HG02870 (cell line): ENCODE measurements around the gene PSMD3.

Experiments used
- ATAC-seq: cut with Tn5 transposase; IDR thresholded peaks from one replicate; pipeline ENCODE4 v1.9.1; 2021; ENCODE audit warnings: mild to moderate bottlenecking, moderate library complexity; ENCODE audit not compliant: unreplicated experiment

PSMD3 gene

DNA sequence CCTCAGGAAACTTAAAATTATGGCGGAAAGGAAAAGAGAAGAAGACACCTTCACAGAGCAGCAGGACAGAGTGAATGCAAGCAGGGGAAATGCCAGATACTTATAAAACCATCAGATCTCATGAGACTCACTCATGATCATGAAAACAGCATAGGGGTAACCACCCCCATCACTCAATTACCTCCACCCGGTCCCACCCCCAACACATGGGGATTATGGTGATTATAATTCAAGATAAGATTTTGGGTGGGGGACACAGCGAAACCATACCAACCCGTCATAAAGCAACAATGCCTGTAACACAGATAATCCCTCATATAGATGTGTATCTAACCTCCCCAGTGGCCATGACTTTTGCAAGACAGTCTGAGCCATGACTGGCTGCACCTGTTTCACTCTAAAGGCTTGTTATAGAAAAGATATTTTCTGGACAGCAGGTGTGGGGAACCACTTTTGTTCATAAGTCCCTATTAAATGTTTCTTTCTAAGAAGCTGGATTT lies 24.8 kb upstream of the PSMD3 start:
- no peak for ATAC-seq

DNA sequence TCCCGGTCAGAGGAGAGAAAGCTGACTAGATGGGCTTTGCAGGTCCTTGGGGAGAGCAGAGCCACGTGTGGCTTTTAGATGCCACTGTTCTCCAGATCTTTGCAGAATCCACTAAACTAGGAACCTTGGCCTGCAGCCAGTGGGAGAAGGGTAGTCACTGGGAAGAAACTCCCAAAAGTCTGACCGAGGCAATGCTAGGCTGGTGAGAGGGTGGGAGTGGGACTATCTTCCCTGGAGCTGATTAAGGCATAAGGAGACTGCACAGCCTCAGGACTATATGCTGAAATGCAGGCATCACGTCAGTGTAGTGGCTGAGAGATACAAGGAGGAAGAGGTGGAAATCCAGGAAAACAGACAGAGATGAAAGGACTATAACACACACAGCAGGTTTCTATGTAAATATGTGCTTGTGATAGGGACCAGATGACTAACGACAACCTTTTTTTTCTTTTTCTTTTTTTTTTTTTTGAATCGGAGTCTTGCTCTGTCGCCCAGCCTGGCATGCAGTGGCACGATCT lies 20.0 kb upstream of the PSMD3 start:
- ATAC-seq = no peak

DNA sequence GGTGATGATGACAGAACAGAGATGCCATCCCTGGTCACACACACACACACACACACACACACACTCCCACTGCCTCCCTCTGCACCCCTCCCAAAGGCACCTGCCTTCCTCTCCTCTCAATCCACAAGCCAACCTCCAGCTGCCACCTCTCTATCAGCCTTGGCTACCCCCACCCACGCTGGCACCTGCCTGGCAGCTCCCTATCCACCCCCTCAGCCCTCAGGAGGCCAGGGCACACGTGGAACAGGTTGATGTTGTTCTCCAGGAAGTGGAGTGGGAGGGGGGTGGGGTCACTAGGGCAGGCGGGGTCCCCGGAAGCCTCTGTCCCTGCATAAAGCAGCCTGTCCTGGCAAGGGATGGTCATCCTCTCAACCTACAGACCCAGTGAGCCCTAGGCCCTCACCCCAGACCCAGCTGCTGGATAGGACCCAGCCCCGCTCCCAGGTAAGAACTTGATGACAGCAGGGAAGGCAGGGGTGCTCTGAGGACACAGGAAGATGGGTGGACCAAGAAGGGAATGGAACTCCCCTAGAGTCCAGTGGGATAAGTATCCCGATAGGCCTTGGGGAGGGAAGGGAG lies 17.9 kb upstream of the PSMD3 start, which contains the start of gene GSDMA:
Gene GSDMA, plus strand, starts transcription at position 363 of the 579 bp plus-strand sequence. CDS start 2,684 bp downstream, outside the sequence.
- ATAC-seq = no peak

DNA sequence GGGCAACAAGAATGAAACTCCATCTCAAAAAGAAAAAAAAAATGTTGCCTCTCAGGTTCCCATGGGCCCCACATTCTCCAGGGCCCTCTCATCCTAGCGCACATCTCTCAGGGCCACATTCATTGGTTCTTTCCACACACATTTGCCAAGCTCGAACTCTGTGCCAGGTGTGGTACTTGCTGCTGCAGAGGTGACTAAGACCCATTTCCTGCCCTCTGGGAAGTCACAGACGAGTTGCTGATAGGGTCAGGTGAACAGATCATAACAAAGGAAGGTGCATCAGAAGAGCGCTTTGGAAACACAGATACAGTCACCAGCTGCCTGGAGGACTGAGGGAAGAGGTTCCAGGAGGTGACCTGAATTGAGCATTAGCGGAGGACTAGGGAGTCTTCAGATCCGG lies 16.8 kb upstream of the PSMD3 start:
- ATAC-seq = no peak

DNA sequence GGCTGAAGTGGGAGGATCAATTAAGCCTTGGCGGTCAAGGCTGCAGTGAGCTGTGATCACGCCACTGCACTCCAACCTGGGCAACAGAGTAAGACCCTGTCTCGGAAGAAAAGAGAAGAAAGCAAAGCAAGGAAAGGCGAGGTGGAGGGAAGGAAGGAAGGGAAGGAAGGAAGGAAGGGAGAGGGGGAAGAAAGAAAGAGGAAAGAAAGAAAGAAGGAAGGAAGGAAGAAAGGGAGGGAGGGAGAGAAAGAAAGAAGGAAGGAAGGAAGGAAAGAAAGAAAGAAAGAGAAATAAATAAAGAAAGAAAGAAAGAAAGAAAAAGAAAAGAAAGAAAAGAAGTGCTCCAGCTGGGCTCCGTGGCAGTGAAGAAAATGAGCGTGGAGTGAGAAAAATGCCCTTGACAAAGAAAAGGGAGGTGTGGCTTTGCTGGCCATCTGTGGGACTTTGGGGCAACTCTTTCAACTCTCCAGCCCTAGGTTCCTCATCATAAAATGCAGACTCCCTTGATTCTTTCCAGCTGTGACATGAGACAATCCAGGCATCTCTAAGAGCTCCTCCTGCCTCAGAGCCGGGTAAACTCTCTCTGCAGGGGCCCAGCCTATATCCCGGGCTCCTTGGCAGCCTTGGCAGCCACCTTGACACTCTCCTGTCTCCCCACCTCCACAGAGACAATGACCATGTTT lies 15.4 kb upstream of the PSMD3 start:
- no peak for ATAC-seq

DNA sequence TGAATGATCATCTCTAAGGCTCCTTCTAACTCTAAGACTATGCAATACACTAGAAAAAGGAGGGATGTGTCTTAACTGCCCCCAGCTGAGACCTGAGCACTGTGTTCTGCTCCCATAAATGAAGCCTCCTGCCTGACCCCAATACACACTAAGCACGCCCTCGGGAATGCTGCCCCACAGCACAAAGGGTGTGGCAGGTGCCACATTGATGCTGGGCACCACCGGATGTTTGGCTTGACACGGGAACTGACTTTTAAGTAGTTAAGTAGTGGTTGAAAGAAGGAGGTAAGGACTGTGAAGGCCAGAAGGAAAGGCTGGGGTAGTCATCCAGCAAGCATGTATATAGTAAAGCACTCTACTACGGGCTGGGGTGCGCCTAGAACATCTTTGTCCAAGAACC lies 13.8 kb upstream of the PSMD3 start:
- ATAC-seq = no peak

DNA sequence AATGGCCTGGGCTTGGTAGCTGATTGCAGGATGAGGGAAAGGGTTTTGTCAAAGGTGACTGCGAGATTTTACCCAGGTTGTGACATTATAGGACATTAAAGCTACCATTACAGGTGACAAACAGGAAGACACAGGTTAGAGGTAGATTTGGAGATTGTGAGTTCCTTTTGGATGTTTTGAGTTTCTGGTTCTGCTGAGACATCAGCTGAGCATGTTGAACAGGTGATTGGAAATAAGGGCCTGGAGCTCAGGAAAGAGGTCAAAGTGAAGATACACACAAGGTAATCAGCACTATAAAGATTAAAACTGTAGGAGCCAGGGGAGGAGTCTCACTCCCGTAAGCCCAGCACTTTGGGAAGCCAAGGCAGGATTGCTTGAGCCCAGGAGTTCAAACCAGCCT lies 11.8 kb upstream of the PSMD3 start:
- no peak for ATAC-seq

DNA sequence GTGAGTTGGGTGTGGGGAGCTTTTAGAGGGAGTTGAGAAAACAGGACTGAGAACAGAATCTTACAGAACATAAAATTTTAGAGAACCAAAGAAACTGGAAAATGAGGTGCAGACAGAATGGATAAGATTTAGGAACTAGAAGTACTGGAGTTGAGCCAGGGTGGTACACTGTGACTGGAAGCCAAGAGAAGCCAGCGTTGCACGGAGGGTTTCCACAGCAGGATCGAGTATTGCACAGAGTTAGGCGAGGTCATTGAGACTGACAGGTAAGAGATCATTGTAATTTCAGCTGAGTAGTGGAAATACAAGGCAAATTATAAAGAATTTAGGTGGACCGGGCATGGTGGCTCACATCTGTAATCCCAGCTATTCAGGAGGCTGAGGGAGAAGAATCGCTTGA lies 11.2 kb upstream of the PSMD3 start:
- ATAC-seq = no peak

DNA sequence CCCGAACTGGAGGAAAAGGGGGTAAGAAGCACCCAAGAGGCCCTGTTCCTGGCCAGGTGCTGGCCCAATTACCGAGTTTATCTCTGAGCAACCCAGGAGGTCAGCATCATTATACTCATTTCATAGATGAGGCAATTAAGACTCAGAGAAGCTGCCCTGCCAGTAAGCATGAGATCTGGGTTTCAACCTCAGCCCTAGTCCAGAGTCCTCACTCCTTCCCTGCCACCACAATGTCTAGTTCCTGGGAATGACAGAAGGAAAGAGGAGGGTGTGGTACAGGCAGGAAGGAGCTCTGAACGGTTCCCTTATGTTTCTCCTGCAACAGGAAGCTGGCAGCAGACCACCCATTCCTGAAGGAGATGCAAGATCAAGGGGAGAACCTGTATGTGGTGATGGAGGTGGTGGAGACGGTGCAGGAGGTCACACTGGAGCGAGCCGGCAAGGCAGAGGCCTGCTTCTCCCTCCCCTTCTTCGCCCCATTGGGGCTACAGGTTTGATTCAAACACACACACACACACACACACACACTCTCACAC lies 10.4 kb upstream of the PSMD3 start:
- ATAC-seq = no peak

DNA sequence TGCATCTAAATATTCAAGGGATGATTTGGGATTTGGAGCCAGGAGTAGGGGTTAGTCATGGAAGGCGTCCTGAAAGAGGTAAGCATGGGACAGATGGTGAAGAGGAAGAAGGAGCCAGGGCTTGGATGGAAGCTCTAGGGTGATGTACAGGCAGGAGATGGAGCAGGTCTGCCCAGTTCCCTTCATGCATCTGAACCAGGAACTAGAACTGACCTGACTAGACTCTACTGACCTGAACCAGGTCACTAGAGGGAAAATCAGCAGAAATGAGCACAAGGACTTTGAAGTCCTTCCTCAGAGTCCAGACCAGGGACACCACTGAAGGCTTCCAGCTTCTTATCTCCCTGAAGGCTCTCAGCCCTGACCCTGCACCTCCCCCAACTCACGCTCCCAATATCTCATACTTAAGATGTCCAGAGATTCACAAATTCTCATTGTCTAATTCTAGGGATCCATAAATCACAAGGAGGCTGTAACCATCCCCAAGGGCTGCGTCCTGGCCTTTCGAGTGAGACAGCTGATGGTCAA lies 9.5 kb upstream of the PSMD3 start:
- ATAC-seq = no peak

DNA sequence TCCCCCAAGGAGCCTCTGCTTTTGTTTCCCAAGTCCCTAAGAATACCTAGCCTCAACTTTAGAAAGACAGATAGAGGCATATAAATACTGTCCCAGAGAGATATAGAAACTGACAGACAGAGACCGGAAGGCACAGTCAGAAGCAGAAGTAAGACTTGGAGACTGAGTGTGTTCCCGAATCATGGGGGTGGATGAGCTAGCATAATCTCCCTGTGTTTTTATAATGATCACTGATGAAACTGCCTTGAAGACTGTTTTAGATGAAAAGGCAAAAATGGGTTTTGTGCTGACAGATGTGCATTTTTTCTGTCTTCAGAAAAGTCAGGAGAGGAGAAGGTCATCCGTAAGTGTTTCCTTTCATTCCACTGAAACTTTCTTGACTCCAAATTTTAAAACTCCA lies 8.3 kb upstream of the PSMD3 start:
- no peak for ATAC-seq

DNA sequence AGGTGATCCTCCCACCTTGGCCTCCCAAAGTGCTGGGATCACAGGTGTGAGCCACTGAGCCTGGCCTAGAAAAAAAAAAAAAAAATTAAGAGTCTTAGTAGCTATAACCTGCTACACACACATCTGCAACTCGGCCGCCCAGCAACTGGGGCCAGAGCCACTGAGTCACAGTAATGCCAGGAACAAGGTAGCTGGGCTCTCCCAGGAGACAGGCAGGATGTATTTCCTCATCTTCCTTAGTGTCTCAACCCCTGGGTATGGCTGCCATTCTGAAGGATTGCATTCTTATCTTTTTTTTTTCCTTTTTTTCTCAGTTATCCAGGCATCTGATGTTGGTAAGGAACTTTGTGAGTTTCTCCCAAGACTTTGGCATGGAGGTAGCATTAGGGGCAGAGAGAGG lies 7.1 kb upstream of the PSMD3 start:
- no peak for ATAC-seq

DNA sequence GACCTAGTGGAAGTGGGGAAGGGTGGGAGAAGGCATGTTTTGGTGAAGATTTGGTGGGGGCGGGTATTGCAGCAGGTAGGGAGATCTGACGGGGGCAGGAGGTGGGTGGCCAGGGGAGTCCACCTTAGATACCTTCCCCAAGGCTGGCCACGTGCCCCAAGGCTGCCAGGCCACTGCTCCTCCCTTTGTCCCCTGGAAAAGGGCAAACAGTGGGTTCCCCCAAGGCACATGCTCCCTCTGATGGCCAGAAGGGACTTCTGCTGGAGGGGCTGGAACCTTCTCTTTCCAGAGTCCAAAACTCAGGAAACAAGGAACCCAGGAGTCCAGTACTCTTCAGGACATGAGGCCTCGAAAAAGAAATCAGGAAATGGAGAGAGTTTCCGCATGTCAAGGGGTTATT lies 6.2 kb upstream of the PSMD3 start:
- no peak for ATAC-seq

DNA sequence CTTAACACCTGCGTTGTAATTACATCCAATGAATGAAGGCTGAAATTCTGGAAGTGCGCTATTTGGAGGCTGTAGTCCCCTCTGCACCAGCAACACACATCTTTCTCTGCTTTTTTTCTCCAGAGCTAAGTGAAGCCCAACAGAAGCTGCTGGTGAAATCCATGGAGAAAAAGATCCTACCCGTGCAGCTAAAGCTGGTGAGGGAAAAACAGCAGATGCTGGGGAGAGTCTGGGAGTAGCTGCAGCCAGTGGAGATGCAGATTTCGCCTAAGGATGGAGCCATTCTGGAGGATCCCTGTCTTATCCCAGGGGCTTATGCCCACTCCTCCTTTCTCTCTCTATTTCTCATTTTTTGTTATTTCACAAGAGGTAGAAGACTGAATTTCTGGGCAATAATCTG lies 4.8 kb upstream of the PSMD3 start:
- no peak for ATAC-seq

DNA sequence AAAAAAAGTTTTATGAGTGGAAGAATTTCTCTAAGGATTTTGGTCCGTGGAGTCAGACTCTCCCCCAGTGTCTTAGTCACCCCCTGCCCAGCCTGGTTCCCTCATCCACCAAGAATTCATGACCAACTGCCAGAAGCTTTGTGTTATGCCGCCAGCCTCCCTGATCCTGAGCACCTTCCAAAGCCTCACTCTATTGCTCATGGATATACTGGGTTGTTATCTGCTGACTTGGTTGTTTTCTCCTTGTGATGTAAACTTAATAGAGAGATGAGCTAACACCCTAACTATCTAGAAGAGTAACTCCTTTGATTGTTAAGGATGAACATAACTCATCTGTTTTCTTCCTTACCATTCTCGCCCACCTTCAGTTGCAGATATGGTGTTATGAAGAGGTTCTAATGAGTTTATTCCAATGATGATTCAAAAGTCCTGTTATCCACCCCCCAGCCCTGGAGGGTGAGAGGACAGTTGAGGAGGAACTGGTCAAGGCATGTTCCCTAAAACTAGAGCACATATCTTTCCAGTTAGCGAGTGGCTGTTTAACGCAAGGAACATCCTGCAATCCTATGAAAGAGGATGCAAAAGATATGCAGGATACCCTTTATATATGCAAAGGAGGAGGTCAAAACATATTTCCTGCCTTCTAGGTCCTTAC lies 1.5 kb upstream of the PSMD3 start:
- no peak for ATAC-seq

DNA sequence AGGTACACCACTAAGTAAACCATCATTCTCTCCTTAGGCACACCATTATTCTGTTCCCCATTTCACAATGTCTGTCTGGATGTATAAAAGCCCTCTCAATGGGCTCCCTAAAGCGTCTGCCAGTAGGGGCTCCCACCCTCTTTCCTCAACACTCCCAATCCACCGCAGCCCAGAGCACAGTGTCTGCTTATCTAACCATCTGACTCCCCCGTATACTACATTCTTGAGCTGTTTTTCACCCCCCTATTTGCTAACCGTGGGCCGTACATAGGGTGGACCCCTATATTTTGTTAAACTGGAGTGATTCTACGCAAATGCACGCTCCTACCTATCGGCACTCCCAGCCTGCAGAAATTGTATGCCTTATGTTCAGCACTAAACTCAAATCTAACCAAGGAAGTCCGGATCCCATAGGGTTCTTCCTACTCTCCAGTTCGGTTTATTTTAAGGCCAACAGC lies 685 bp upstream of the PSMD3 start:
- ATAC-seq = peak; percentile 12

DNA sequence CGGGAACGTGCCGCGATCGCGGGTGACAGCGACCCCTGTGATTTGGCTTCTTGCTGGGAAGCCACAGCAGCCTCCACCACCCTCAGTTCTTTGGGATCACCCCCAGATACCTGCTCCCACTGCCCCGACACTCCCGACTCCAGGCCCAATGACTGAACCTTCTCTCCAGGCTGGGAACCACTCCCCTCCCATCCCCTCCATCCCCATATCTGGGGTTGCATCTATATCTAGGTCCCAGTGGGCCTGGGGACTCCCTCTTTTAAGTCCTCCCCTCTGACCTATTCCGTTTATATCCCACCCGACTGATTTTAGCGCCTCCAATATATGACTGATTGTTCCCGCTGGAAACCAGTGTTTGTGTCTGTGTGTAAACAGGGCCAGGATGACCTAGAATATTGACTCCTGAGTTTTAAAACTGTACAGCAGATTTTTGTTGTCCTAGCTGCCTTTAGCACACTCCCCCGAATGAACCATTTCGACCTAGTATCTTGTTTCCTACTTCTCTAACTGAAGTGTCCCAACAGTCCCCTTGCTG lies 667 bp downstream of the PSMD3 start:
- no peak for ATAC-seq

DNA sequence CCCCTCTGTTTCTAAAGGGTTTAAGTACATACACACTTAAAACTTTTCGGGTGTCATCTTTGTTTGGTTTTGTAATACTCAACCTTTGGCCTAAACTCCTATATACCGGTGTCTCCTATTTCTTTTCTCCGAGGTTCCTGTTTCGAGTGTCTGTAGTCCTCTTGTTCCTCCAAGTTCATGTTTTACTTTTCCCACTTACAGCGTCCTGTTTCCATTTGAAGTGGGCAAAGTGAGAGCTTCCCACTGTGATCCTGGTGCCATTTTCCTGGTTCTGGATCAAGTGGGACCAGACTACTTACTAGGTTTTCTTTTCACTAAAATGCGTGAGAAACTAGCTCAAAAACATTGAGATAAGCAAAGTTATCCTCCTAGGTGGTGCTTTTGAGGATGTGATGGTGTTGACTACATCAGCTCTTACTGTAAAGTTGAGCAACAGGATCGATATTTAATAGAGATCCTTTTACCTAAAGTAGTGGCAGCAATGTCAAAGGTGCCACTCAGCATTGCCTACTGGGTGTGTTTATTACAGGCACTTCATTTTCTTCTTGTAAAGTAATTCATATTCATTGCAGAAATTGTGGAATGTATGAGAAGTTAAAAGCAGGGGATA lies 1.3 kb downstream of the PSMD3 start:
- no peak for ATAC-seq

DNA sequence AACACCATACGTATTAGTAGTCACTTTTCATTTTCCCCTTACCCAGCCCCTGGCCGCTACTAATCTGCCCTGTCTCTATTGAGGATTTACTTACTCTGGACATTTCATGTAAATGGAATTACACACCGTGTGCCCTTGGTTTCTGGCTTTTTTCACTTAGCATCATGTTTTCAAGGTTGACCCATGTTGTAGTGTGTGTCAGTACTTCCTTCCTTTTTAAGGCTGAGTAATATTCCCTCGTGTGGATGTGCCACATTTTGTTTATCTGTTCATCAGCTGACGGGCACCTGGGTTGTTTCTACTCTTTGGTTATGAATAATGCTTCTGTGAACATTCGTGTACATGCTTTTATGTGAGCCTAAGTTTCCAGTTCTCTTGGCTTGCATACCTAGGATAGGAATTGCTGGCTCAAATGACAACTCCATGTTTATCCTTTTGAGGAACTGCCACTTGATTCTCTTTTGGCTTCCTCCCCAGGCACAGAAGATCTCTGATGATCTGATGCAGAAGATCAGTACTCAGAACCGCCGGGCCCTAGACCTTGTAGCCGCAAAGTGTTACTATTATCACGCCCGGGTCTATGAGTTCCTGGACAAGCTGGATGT lies 7.7 kb downstream of the PSMD3 start:
- no peak for ATAC-seq

DNA sequence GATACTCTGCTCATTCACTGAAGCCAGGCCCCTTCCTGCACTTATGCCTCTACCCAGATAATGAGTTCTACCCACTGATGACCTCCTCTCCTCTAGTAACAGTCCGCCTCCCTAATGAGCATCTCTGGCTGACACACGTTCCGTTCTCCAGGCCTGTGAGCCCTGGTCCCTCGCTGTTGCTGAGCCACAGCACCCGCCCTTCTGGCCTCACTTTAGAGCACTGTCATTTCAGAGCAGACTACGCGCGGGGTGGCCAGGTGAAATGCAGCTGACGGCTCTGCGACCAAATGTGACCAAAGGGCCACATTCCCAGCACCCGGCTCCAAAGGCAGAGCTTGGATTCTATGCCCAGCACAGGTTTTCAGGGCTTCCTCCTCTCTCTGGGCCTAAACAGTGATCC lies 13.8 kb downstream of the PSMD3 start:
- ATAC-seq = no peak
